Neural cell (in vitro differentiated cells): ENCODE results near the gene SNX30. TPM values are rescaled to one million over a fixed set of nuclear protein-coding genes. Genes with fewer than 3 reads are reported as not detected.

Experiments
- H2AFZ ChIP-seq: fragments of 200-600, 300-800 bp; sonication (generic), shearing (Covaris generic); 2 replicates; pipeline ENCODE4 v1.6.0; 2014; ENCODE audit warnings: low read depth, mild to moderate bottlenecking, antibody characterized with exemption, low read length, moderate library complexity
- H3F3A ChIP-seq: fragments of 200-600 bp; shearing (Covaris generic); 2 replicates; pipeline ENCODE4 v1.6.1; 2016; ENCODE audit warnings: mild to moderate bottlenecking, moderate library complexity, mixed read lengths, antibody characterized with exemption, low read length; ENCODE audit not compliant: insufficient read depth, poor library complexity, severe bottlenecking
- H3K27ac ChIP-seq: fragments of 200-600, 300-800 bp; sonication (generic), shearing (Covaris generic); 2 replicates; pipeline ENCODE4 v1.5.1; 2014; ENCODE audit warnings: mild to moderate bottlenecking, low read length, moderate library complexity
- H3K27me3 ChIP-seq: fragments of 300-800, 200-600 bp; sonication (generic), shearing (Covaris generic); 2 replicates; pipeline ENCODE4 v1.6.0; 2014; ENCODE audit warnings: mild to moderate bottlenecking, low read depth, low read length, moderate library complexity; ENCODE audit not compliant: insufficient read depth
- H3K36me3 ChIP-seq: fragments of 300-800, 200-600 bp; sonication (generic), shearing (Covaris generic); 2 replicates; pipeline ENCODE4 v1.5.1; 2014; ENCODE audit warnings: mild to moderate bottlenecking, antibody characterized with exemption, low read length, moderate library complexity; ENCODE audit not compliant: insufficient read depth
- H3K4me2 ChIP-seq: fragments of 300-800, 200-600 bp; sonication (generic), shearing (Covaris generic); 2 replicates; pipeline ENCODE4 v1.6.0; 2014; ENCODE audit warnings: mild to moderate bottlenecking, low read length
- H3K4me3 ChIP-seq: fragments of 300-800, 200-600 bp; sonication (generic), shearing (Covaris generic); 2 replicates; pipeline ENCODE4 v1.5.1; 2014; ENCODE audit warnings: mild to moderate bottlenecking, low read length, moderate library complexity
- H3K79me2 ChIP-seq: fragments of 200-600 bp; shearing (Covaris generic); replicated peaks from 2 replicates; pipeline ENCODE4 v1.6.0; 2014; ENCODE audit warnings: mild to moderate bottlenecking, low read length, moderate library complexity; ENCODE audit not compliant: insufficient read depth
- H3K9ac ChIP-seq: fragments of 300-800, 200-600 bp; sonication (generic), shearing (Covaris generic); 2 replicates; pipeline ENCODE4 v1.6.1; 2016; ENCODE audit warnings: mild to moderate bottlenecking, low read length, mixed read lengths
- H3K9me2 ChIP-seq: fragments of 200-600 bp; shearing (Covaris generic); 2 replicates; pipeline ENCODE4 v1.6.1; 2016; ENCODE audit warnings: mild to moderate bottlenecking, low read length, mixed read lengths; ENCODE audit not compliant: insufficient read depth
- H3K9me3 ChIP-seq: fragments of 200-600, 300-800 bp; sonication (generic), shearing (Covaris generic); 2 replicates; pipeline ENCODE4 v1.6.1; 2016; ENCODE audit warnings: mild to moderate bottlenecking, mixed run types, low read length, moderate library complexity, mixed read lengths
- H4K20me1 ChIP-seq: fragments of 200-600 bp; shearing (Covaris generic); 2 replicates; pipeline ENCODE4 v1.6.1; 2016; ENCODE audit warnings: mild to moderate bottlenecking, mixed run types; ENCODE audit not compliant: insufficient read depth
- EP300 ChIP-seq: fragments of 450-650 bp; conservative IDR thresholded peaks from 2 replicates; pipeline ENCODE4 v1.6.1; 2014; ENCODE audit warnings: antibody characterized with exemption, mild to moderate bottlenecking, moderate library complexity; ENCODE audit not compliant: poor library complexity, severe bottlenecking
- EZH2 ChIP-seq: fragments of 200-600, 300-800 bp; shearing (Covaris generic), sonication (generic); IDR thresholded peaks from 2 replicates; pipeline ENCODE4 v1.6.1; 2014; ENCODE audit warnings: antibody characterized with exemption, low read length, borderline replicate concordance, mild to moderate bottlenecking; ENCODE audit not compliant: insufficient read depth, poor library complexity, severe bottlenecking
- MXI1 ChIP-seq: fragments of 450-650 bp; conservative IDR thresholded peaks from 2 replicates; pipeline ENCODE4 v1.6.1; 2014; ENCODE audit warnings: antibody characterized with exemption, mild to moderate bottlenecking; ENCODE audit not compliant: poor library complexity, severe bottlenecking
- POLR2AphosphoS5 ChIP-seq: IDR thresholded peaks from 2 replicates; pipeline ENCODE4 v1.6.1; 2012
- RAD21 ChIP-seq: fragments of 450-650 bp; conservative IDR thresholded peaks from 2 replicates; pipeline ENCODE4 v1.6.1; 2014; ENCODE audit warnings: antibody characterized with exemption, mild to moderate bottlenecking, moderate library complexity
- SMC3 ChIP-seq: fragments of 450-650 bp; conservative IDR thresholded peaks from 2 replicates; pipeline ENCODE4 v1.6.1; 2014; ENCODE audit warnings: antibody characterized with exemption, mild to moderate bottlenecking, moderate library complexity; ENCODE audit not compliant: poor library complexity
- TAF1 ChIP-seq: IDR thresholded peaks from 2 replicates; pipeline ENCODE4 v1.6.1; 2012; ENCODE audit warnings: low read depth
- polyA plus RNA-seq: library from polyadenylated mRNA; depleted of rRNA; stranded (reverse); fragments of >200 nt; gene quantifications from 2 replicates; pipeline ENCODE4 v1.2.3, GENCODE V29; 2014
- TF ChIP-seq, protein P1 (sequence below): fragments of 450-650 bp; IDR thresholded peaks from 2 replicates; pipeline ENCODE4 v1.5.1; 2014; ENCODE audit warnings: antibody characterized with exemption, mild to moderate bottlenecking, moderate library complexity; ENCODE audit not compliant: poor library complexity, severe bottlenecking
- TF ChIP-seq, protein P2 (sequence below): IDR thresholded peaks from 2 replicates; pipeline ENCODE4 v1.6.1; 2012; ENCODE audit warnings: borderline replicate concordance

Gene SNX30
- polyA plus RNA-seq, 1 donor from 2014 or later: 30.0 TPM

DNA sequence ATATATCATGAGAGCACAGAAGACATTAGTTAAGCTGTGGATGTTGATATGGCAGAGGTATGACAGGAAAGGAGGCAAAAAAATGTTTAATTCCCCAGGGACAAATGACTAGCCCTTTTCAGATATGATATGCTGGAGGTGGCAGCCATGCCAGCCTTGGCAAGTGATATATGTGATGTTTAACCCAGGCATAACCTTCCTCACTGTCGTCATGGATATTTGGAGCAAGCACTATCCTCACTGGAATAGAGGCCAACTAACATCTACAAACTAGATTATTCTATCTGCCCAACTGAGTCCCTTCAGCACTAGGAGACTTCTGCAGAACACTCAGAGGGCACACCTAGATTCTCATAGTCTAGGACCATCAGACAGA lies 167.4 kb downstream of the SNX30 start:
- H3K9me3 ChIP-seq: no peaks in the 10 kb centered on the region
- H3F3A ChIP-seq: no peaks in the 10 kb centered on the region
- no peaks in the 10 kb centered on the region for H3K27me3 ChIP-seq

DNA sequence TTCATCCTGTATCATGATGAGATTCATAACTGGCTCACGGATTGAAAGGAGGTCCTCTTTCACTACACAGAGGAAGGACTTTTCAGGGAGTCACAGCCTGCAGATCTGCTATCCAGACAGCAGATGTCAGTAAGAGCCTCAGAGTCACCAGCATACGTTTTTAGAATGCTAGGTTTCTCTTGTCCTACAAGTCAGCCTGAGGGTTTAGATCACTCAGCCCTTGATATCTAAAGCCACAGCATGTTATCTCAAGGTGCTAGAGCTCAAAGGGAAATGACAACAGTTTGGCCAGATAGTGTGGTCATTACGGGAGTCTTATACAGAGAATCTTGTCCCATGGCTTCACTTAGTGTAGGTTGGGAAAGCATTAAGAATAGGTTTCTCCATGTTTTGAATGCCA lies 171.0 kb downstream of the SNX30 start:
- Histone ChIP-seq H4K20me1 (no peaks in the 10 kb centered on the region), H3K27me3 (no peaks in the 10 kb centered on the region), H3K79me2 (no peaks in the 10 kb centered on the region), H3K4me2 (no peak overlapping the region), H3K4me3 (no peak overlapping the region), H3K9ac (no peak overlapping the region), H3K9me3 (no peaks in the 10 kb centered on the region), H3F3A (no peaks in the 10 kb centered on the region), H2AFZ (no peak overlapping the region), H3K9me2 (no peaks in the 10 kb centered on the region), H3K36me3 (no peaks in the 10 kb centered on the region), H3K27ac (no peak overlapping the region)
- TF ChIP-seq SMC3 (peak; percentile 28), POLR2AphosphoS5 (no peak), EP300 (no peak), RAD21 (no peak)
- TF ChIP-seq, protein P1, sequence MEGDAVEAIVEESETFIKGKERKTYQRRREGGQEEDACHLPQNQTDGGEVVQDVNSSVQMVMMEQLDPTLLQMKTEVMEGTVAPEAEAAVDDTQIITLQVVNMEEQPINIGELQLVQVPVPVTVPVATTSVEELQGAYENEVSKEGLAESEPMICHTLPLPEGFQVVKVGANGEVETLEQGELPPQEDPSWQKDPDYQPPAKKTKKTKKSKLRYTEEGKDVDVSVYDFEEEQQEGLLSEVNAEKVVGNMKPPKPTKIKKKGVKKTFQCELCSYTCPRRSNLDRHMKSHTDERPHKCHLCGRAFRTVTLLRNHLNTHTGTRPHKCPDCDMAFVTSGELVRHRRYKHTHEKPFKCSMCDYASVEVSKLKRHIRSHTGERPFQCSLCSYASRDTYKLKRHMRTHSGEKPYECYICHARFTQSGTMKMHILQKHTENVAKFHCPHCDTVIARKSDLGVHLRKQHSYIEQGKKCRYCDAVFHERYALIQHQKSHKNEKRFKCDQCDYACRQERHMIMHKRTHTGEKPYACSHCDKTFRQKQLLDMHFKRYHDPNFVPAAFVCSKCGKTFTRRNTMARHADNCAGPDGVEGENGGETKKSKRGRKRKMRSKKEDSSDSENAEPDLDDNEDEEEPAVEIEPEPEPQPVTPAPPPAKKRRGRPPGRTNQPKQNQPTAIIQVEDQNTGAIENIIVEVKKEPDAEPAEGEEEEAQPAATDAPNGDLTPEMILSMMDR: peak; percentile 40
- TF ChIP-seq, protein P2, sequence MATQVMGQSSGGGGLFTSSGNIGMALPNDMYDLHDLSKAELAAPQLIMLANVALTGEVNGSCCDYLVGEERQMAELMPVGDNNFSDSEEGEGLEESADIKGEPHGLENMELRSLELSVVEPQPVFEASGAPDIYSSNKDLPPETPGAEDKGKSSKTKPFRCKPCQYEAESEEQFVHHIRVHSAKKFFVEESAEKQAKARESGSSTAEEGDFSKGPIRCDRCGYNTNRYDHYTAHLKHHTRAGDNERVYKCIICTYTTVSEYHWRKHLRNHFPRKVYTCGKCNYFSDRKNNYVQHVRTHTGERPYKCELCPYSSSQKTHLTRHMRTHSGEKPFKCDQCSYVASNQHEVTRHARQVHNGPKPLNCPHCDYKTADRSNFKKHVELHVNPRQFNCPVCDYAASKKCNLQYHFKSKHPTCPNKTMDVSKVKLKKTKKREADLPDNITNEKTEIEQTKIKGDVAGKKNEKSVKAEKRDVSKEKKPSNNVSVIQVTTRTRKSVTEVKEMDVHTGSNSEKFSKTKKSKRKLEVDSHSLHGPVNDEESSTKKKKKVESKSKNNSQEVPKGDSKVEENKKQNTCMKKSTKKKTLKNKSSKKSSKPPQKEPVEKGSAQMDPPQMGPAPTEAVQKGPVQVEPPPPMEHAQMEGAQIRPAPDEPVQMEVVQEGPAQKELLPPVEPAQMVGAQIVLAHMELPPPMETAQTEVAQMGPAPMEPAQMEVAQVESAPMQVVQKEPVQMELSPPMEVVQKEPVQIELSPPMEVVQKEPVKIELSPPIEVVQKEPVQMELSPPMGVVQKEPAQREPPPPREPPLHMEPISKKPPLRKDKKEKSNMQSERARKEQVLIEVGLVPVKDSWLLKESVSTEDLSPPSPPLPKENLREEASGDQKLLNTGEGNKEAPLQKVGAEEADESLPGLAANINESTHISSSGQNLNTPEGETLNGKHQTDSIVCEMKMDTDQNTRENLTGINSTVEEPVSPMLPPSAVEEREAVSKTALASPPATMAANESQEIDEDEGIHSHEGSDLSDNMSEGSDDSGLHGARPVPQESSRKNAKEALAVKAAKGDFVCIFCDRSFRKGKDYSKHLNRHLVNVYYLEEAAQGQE: no peak

More for the DNA sequence above, 167.4 kb downstream of the SNX30 start:
- H3K9ac ChIP-seq: no peak overlapping the region
- no peaks in the 10 kb centered on the region for H3K79me2 ChIP-seq
- H3K4me3 ChIP-seq: no peak overlapping the region
- no peak overlapping the region for H3K27ac ChIP-seq
- H3K36me3 ChIP-seq: no peaks in the 10 kb centered on the region
- no peak overlapping the region for H2AFZ ChIP-seq
- no peaks in the 10 kb centered on the region for H4K20me1 ChIP-seq
- H3K4me2 ChIP-seq: no peak overlapping the region
- H3K9me2 ChIP-seq: no peaks in the 10 kb centered on the region
- no peak for TF ChIP-seq EZH2
- TF ChIP-seq POLR2AphosphoS5: no peak
- TF ChIP-seq SMC3: no peak
- TF ChIP-seq, protein P1: no peak
- no peak for TF ChIP-seq EP300
- no peak for TF ChIP-seq RAD21
- TF ChIP-seq MXI1: no peak
- no peak for TF ChIP-seq TAF1
- TF ChIP-seq, protein P2: no peak
